HepG2 (cell line): ENCODE results near the gene CFAP221. TPM values are rescaled to one million over a fixed set of nuclear protein-coding genes. Genes with fewer than 3 reads are reported as not detected.

Experiments used
- ATAC-seq: fragments of 200-7000 bp; cut with Tn5 transposase; 3 replicates; pipeline ENCODE4 v1.9.1; 2020; ENCODE audit warnings: mild to moderate bottlenecking, moderate library complexity
- BruUV-seq: library from RNA; stranded (reverse); fragments of 400-500 nt; replicated peaks from 2 replicates; lab custom pipeline; 2021; lab: Mats Ljungman, UMichigan
- CTCF ChIA-PET: fragments of 300-600 bp; formaldehyde crosslinking; extraction: SDS; loops from one replicate; lab custom pipeline; 2021; ENCODE audit warnings: low total read pairs, inconsistent platforms, low intra/inter-chr PET ratio; lab: Yijun Ruan, JAX
- POLR2A ChIA-PET: fragments of 350-600 bp; sonication (Branson Sonifier 250); formaldehyde crosslinking; loops from one replicate; lab custom pipeline; 2020; ENCODE audit warnings: antibody characterized with exemption, inconsistent platforms; lab: Yijun Ruan, JAX
- DNase-seq: peaks from one replicate; pipeline ENCODE4 v3.0.0-alpha.2; 2015; ENCODE audit warnings: low spot score
- FAIRE-seq: peaks from 3 replicates; lab custom pipeline; 2011; peaks lifted over from hg19 to GRCh38; lab: Jason Lieb, UNC
- H2AFZ ChIP-seq: one replicate; pipeline ENCODE4 v1.6.1; 2011; ENCODE audit warnings: low read length, inconsistent platforms
- H3K27ac ChIP-seq: fragments of 300-600 bp; 3 replicates; pipeline ENCODE4 v1.8.0; 2011; ENCODE audit warnings: mixed run types, mild to moderate bottlenecking, mixed read lengths, low read length, inconsistent platforms; ENCODE audit not compliant: insufficient read depth; ENCODE audit errors: extremely low read length
- H3K27me3 ChIP-seq, 2 experiments: fragments of 200-600 bp in 1 of 2; 2 replicates in 1 of 2; 3 replicates in 1 of 2; pipeline versions ENCODE4 v1.6.0 to v1.8.0; 2011; ENCODE audit warnings: low read length in 2 of 2, mild to moderate bottlenecking in 2 of 2, moderate library complexity in 2 of 2, inconsistent platforms in 1 of 2; ENCODE audit not compliant: insufficient read depth in 2 of 2, control insufficient read depth in 1 of 2
- H3K36me3 ChIP-seq, 2 experiments: fragments of 200-600 bp in 1 of 2; replicated peaks in 1 of 2; 2 replicates in 1 of 2; 3 replicates in 1 of 2; pipeline versions ENCODE4 v1.5.1 to v1.8.0; 2011; ENCODE audit warnings: low read length in 2 of 2, inconsistent platforms in 1 of 2; ENCODE audit not compliant: insufficient read depth in 2 of 2, control insufficient read depth in 1 of 2
- H3K4me1 ChIP-seq: 2 replicates; pipeline ENCODE4 v1.5.1; 2012; ENCODE audit warnings: low read length, inconsistent platforms; ENCODE audit not compliant: insufficient read depth
- H3K4me2 ChIP-seq: 2 replicates; pipeline ENCODE4 v1.6.0; 2011; ENCODE audit warnings: low read depth, low read length, inconsistent platforms
- H3K4me3 ChIP-seq, 3 experiments: fragments of 200-600 bp in 1 of 3; sonication (generic), shearing (Covaris generic) in 1 of 3; replicated peaks in 1 of 3; 2 replicates each; pipeline ENCODE4 v1.5.1; 2011 to 2016; ENCODE audit warnings: low read length in 3 of 3, inconsistent platforms in 2 of 3, low read depth in 2 of 3, mild to moderate bottlenecking in 2 of 3, control low read depth in 1 of 3, mixed read lengths in 1 of 3; ENCODE audit not compliant: insufficient read depth in 1 of 3
- H3K79me2 ChIP-seq: one replicate; pipeline ENCODE4 v1.6.1; 2011; ENCODE audit warnings: low read length, inconsistent platforms; ENCODE audit not compliant: insufficient read depth
- H3K9ac ChIP-seq: 2 replicates; pipeline ENCODE4 v1.6.0; 2011; ENCODE audit warnings: mild to moderate bottlenecking, low read depth, low read length, inconsistent platforms; ENCODE audit not compliant: insufficient read depth
- H3K9me3 ChIP-seq: 2 replicates; pipeline ENCODE4 v1.5.1; 2012; ENCODE audit warnings: mild to moderate bottlenecking, low read length
- H4K20me1 ChIP-seq: 2 replicates; pipeline ENCODE4 v1.6.0; 2011; ENCODE audit warnings: inconsistent platforms, mild to moderate bottlenecking, low read length, moderate library complexity; ENCODE audit not compliant: insufficient read depth
- ETV5 ChIP-seq: IDR thresholded peaks from 2 replicates; pipeline ENCODE4 v1.6.1; 2018; ENCODE audit warnings: missing biosample characterization, missing genetic modification reagents, inconsistent platforms, borderline replicate concordance
- ETV6 ChIP-seq: sonication (generic); formaldehyde crosslinking; conservative IDR thresholded peaks from 2 replicates; pipeline ENCODE4 v1.4.0; 2020; ENCODE audit warnings: missing genetic modification reagents
- KLF9 ChIP-seq: IDR thresholded peaks from 2 replicates; pipeline ENCODE4 v1.6.1; 2016; ENCODE audit warnings: low read depth
- ONECUT2 ChIP-seq: sonication (generic); formaldehyde crosslinking; IDR thresholded peaks from 2 replicates; pipeline ENCODE4 v1.4.0; 2020; ENCODE audit warnings: missing genetic modification reagents
- RBM39 ChIP-seq: fragments of 200-400 bp; formaldehyde crosslinking; IDR thresholded peaks from one replicate; pipeline ENCODE4 v1.6.1; 2018; ENCODE audit warnings: antibody characterized with exemption, mild to moderate bottlenecking, low read depth, low read length; ENCODE audit not compliant: poor library complexity, severe bottlenecking
- RXRB ChIP-seq: IDR thresholded peaks from 2 replicates; pipeline ENCODE4 v1.6.1; 2016; ENCODE audit warnings: borderline replicate concordance, missing genetic modification reagents, missing compliant biosample characterization
- SOX13 ChIP-seq, 3 experiments: fragments of 450-650 bp in 1 of 3; sonication (generic) in 1 of 3; formaldehyde crosslinking in 1 of 3; IDR thresholded peaks in 2 of 3; conservative IDR thresholded peaks in 1 of 3; 2 replicates each; pipeline versions ENCODE4 v1.5.0 to v1.6.1; 2016 to 2020; ENCODE audit warnings: antibody characterized with exemption in 1 of 3, mild to moderate bottlenecking in 1 of 3, missing compliant biosample characterization in 1 of 3, missing genetic modification reagents in 1 of 3, moderate library complexity in 1 of 3
- TCF12 ChIP-seq, 2 experiments: fragments of 450-650 bp in 1 of 2; sonication (generic) in 1 of 2; formaldehyde crosslinking in 1 of 2; IDR thresholded peaks; 2 replicates each; pipeline versions ENCODE4 v1.6.1 to v1.8.0; 2017 to 2022; ENCODE audit warnings: antibody characterized with exemption in 1 of 2, mild to moderate bottlenecking in 1 of 2, missing genetic modification reagents in 1 of 2, moderate library complexity in 1 of 2
- TOE1 ChIP-seq: sonication (generic); formaldehyde crosslinking; IDR thresholded peaks from 2 replicates; pipeline ENCODE4 v1.4.0; 2020; ENCODE audit warnings: mild to moderate bottlenecking, missing genetic modification reagents
- XRCC5 ChIP-seq: fragments of 200-400 bp; formaldehyde crosslinking; optimal IDR thresholded peaks from 2 replicates; pipeline ENCODE3; 2017; ENCODE audit warnings: mild to moderate bottlenecking, low read length
- YY1 ChIP-seq: IDR thresholded peaks from 2 replicates; pipeline ENCODE4 v1.6.1; 2011; ENCODE audit warnings: low read length, low read depth, moderate library complexity, mild to moderate bottlenecking; ENCODE audit not compliant: insufficient read depth, insufficient replicate concordance
- ZFP36 ChIP-seq: fragments of 150-350 bp; IDR thresholded peaks from 2 replicates; pipeline ENCODE4 v1.6.1; 2018; ENCODE audit warnings: borderline replicate concordance, low read length, low read depth; ENCODE audit not compliant: partially characterized antibody
- ZFP62 ChIP-seq: sonication (generic); formaldehyde crosslinking; IDR thresholded peaks from 2 replicates; pipeline ENCODE4 v1.4.0; 2020; ENCODE audit warnings: missing genetic modification reagents
- ZNF251 ChIP-seq: sonication (generic); formaldehyde crosslinking; IDR thresholded peaks from 2 replicates; pipeline ENCODE4 v1.9.0; 2021; ENCODE audit warnings: mild to moderate bottlenecking, missing genetic modification reagents
- ZNF337 ChIP-seq: sonication (generic); formaldehyde crosslinking; IDR thresholded peaks from 2 replicates; pipeline ENCODE4 v1.5.1; 2020; ENCODE audit warnings: missing genetic modification reagents, low read depth, mild to moderate bottlenecking, borderline replicate concordance
- ZNF44 ChIP-seq: sonication (generic); formaldehyde crosslinking; IDR thresholded peaks from 2 replicates; pipeline ENCODE4 v1.5.1; 2020; ENCODE audit warnings: mild to moderate bottlenecking, missing genetic modification reagents
- ZNF615 ChIP-seq: sonication (generic); formaldehyde crosslinking; IDR thresholded peaks from 2 replicates; pipeline ENCODE4 v1.5.0; 2020; ENCODE audit warnings: mild to moderate bottlenecking, missing genetic modification reagents, borderline replicate concordance
- ZNF703 ChIP-seq: sonication (generic); formaldehyde crosslinking; IDR thresholded peaks from 2 replicates; pipeline ENCODE4 v1.5.1; 2020; ENCODE audit warnings: missing genetic modification reagents, mild to moderate bottlenecking, moderate library complexity, borderline replicate concordance
- WGBS: methylation state at CpG from one replicate; pipeline ENCODE4 v1.1.6; 2017; ENCODE audit warnings: low lambda C conversion rate; 5-methylcytosine and 5-hydroxymethylcytosine counted together
- in situ Hi-C: cut with HindIII; loops from 2 replicates; pipeline ENCODE4 v1.10.0; 2017; ENCODE audit warnings: low pct_unique_long_range_greater_than_20kb; ENCODE audit not compliant: extremely low pct_ligation_motif_present
- intact Hi-C: fragments of 100-400 bp; cut with micrococcal nuclease; formaldehyde crosslinking; loops from one replicate; pipeline ENCODE4 v1.10.0; 2022; ENCODE audit not compliant: unreplicated experiment
- polyA plus RNA-seq, 8 experiments: library from polyadenylated mRNA; depleted of rRNA in 3 of 8; stranded (reverse) in 7 of 8; unstranded in 1 of 8; fragments of >200 nt; fragmentation: Illumina TruSeq in 4 of 8; extraction: Trizol in 4 of 8; gene quantifications; 2 replicates each; pipeline versions ENCODE4 v1.2.1 to v1.2.3, GENCODE V29; 2011 to 2016; ENCODE audit warnings: low read depth in 4 of 8, missing spikeins in 1 of 8, mixed read lengths in 1 of 8; ENCODE audit not compliant: insufficient read depth in 1 of 8
- total RNA-seq, 5 experiments: library from RNA; depleted of rRNA; stranded (reverse); fragments of >200 nt; fragmentation: Illumina TruSeq; extraction: Trizol; gene quantifications; 2 replicates each; pipeline ENCODE4 v1.2.3, GENCODE V29; 2016; ENCODE audit warnings: low read depth in 1 of 5
- TF ChIP-seq, protein P1 (sequence below): sonication (generic); IDR thresholded peaks from 2 replicates; pipeline ENCODE4 v1.6.1; 2016; ENCODE audit warnings: low read depth, borderline replicate concordance
- TF ChIP-seq, protein P2 (sequence below): sonication (generic); formaldehyde crosslinking; IDR thresholded peaks from 2 replicates; pipeline ENCODE4 v1.8.1; 2023; ENCODE audit warnings: missing genetic modification reagents, inconsistent platforms, borderline replicate concordance
- TF ChIP-seq, protein P3 (sequence below): sonication (generic); formaldehyde crosslinking; IDR thresholded peaks from 2 replicates; pipeline ENCODE4 v1.8.0; 2022; ENCODE audit warnings: mild to moderate bottlenecking, missing genetic modification reagents, moderate library complexity

The CFAP221 gene
- total and polyA plus RNA-seq, 2 of the 13 experiments (the other 11 are each of a cell fraction or from before 2014, with no cell fraction given) = not detected

DNA sequence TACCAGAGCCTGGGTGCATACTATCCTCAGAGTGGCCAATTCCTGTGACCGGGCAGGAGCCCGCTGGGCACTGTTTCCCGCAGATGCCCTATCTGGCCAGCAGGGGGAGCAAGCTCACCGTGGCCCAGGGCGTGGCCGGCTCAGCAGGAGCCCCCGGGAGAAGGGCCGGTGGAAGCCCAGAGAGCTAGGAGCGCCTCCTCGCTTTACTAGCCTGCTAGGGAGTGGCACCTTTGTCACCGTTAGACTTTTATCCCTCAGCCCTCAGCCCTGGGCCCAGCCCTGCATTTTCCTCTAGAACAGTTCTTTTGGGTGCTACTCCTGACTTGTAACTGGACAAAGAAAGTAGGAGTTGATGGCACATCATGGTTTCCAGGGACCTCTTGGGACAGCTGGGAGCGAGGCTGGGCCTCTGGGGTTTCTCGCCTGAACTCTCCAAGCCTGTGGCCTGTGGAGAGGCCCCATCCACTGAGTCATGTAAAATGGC is 158.7 kb downstream of the CFAP221 start:
- no TSS peak for BruUV-seq
- no peak overlapping the region for H3K27ac ChIP-seq
- peak; percentile 95 for ATAC-seq
- H3K79me2 ChIP-seq = no peaks in the 10 kb centered on the region
- ChIA-PET POLR2A (interaction anchor here (0.6 to 1.1 kb wide), 2 partner anchors 10 to 24 kb away, joined by 3 to 6 read pairs; partner anchors contain the start of gene TMEM177), CTCF (interaction anchor here (0.7 to 1.9 kb wide), 4 partner anchors 18 to 472 kb away, joined by 4 to 47 read pairs (median 9); no protein-coding TSS in a partner anchor)
- in situ Hi-C loops = loop anchor here (5.0 to 10.0 kb wide), 2 partner anchors 124 to 472 kb away; no protein-coding TSS in a partner anchor
- no peak overlapping the region for H2AFZ ChIP-seq
- peak; percentile 73 for DNase-seq
- H3K4me2 ChIP-seq = peak overlapping the region; percentile 56
- peaks cover 9% of the 10 kb centered on the region; the same call in 1 of the 2 replicates for H3K9me3 ChIP-seq
- intact Hi-C loops = loop anchor here (1.0 to 2.0 kb wide), 3 partner anchors 50 to 472 kb away; no protein-coding TSS in a partner anchor
- no peaks in the 10 kb centered on the region for H3K36me3 ChIP-seq
- 14% methylated on average over 8 of the region's 13 CpGs for WGBS
- peaks cover 2 to 4% of the 10 kb centered on the region in 2 experiments; a peak in 2 of 5 replicates for H3K27me3 ChIP-seq
- peak; percentile 65 for FAIRE-seq
- H3K4me1 ChIP-seq = peaks cover 53% of the 10 kb centered on the region
- no peaks in the 10 kb centered on the region for H4K20me1 ChIP-seq
- no peak overlapping the region for H3K9ac ChIP-seq
- peak overlapping the region in 1 of 3 experiments; percentile 25; a peak in 2 of 6 replicates for H3K4me3 ChIP-seq
- TF ChIP-seq RXRB (CRISPR knock-in tag) (peak; percentile 70; the same call in 1 of the 2 replicates), TOE1 (CRISPR knock-in tag) (no peak), YY1 (peak; percentile 49), RBM39 (peak; percentile 81), SOX13 (IDR thresholded peaks at IDR 0.05) (no peak), SOX13 (CRISPR knock-in tag; conservative IDR thresholded peaks at IDR 0.05 in 1 of 2, IDR thresholded peaks at IDR 0.05 in 1 of 2) (peak in 1 of 2 experiments; percentile 39; a peak in 1 of 4 replicates), ZNF44 (CRISPR knock-in tag) (0 out of 2 replicates have a peak, but pooled peaks have one; percentile 54), KLF9 (CRISPR knock-in tag) (no peak), TCF12 (IDR thresholded peaks at IDR 0.05) (no peak), TCF12 (CRISPR knock-in tag; IDR thresholded peaks at IDR 0.05) (no peak), ZNF615 (CRISPR knock-in tag) (no peak), ETV5 (CRISPR knock-in tag) (peak; percentile 29; the same call in 1 of the 2 replicates), ZNF251 (CRISPR knock-in tag) (no peak), ZNF337 (no peak), ONECUT2 (no peak), ZNF703 (no peak), ZFP62 (no peak), ZFP36 (no peak), ETV6 (no peak), XRCC5 (peak; percentile 94)
- TF ChIP-seq, protein P1, sequence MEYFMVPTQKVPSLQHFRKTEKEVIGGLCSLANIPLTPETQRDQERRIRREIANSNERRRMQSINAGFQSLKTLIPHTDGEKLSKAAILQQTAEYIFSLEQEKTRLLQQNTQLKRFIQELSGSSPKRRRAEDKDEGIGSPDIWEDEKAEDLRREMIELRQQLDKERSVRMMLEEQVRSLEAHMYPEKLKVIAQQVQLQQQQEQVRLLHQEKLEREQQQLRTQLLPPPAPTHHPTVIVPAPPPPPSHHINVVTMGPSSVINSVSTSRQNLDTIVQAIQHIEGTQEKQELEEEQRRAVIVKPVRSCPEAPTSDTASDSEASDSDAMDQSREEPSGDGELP = no peak
- TF ChIP-seq, protein P2, sequence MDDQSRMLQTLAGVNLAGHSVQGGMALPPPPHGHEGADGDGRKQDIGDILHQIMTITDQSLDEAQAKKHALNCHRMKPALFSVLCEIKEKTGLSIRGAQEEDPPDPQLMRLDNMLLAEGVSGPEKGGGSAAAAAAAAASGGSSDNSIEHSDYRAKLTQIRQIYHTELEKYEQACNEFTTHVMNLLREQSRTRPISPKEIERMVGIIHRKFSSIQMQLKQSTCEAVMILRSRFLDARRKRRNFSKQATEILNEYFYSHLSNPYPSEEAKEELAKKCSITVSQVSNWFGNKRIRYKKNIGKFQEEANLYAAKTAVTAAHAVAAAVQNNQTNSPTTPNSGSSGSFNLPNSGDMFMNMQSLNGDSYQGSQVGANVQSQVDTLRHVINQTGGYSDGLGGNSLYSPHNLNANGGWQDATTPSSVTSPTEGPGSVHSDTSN (CRISPR knock-in tag) = no peak
- TF ChIP-seq, protein P3, sequence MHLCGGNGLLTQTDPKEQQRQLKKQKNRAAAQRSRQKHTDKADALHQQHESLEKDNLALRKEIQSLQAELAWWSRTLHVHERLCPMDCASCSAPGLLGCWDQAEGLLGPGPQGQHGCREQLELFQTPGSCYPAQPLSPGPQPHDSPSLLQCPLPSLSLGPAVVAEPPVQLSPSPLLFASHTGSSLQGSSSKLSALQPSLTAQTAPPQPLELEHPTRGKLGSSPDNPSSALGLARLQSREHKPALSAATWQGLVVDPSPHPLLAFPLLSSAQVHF = no peak
